IPS DF 6.9 (cell line): ENCODE results near the gene MAP2K2.

Experiments
- DNase-seq: peaks from one replicate; pipeline ENCODE4 v3.0.0-alpha.2; 2013; ENCODE audit warnings: low read depth, low spot score
- H3K27ac ChIP-seq: one replicate; pipeline ENCODE4 v1.5.1; 2013; ENCODE audit warnings: low read length, control low read depth
- H3K27me3 ChIP-seq: 2 replicates; pipeline ENCODE4 v1.6.1; 2013; ENCODE audit warnings: mild to moderate bottlenecking, low read length; ENCODE audit not compliant: control insufficient read depth, insufficient read depth
- H3K36me3 ChIP-seq: 2 replicates; pipeline ENCODE4 v1.6.1; 2013; ENCODE audit warnings: low read length; ENCODE audit not compliant: control insufficient read depth, insufficient read depth
- H3K4me1 ChIP-seq: 2 replicates; pipeline ENCODE4 v1.6.1; 2013; ENCODE audit warnings: low read length; ENCODE audit not compliant: control insufficient read depth, insufficient read depth
- H3K4me3 ChIP-seq: 2 replicates; pipeline ENCODE4 v1.5.1; 2013; ENCODE audit warnings: mild to moderate bottlenecking, low read length
- H3K9me3 ChIP-seq: 2 replicates; pipeline ENCODE4 v1.6.1; 2013; ENCODE audit warnings: low read length, inconsistent platforms; ENCODE audit not compliant: control insufficient read depth, insufficient read depth
- WGBS: extraction: QIAGEN DNeasy Blood & Tissue Kit; methylation state at CpG from one replicate; pipeline ENCODE4 v1.1.7; 2013; ENCODE audit warnings: mixed read lengths, missing lambda C conversion rate; ENCODE audit not compliant: insufficient read length, insufficient coverage; 5-methylcytosine and 5-hydroxymethylcytosine counted together

MAP2K2 gene

DNA sequence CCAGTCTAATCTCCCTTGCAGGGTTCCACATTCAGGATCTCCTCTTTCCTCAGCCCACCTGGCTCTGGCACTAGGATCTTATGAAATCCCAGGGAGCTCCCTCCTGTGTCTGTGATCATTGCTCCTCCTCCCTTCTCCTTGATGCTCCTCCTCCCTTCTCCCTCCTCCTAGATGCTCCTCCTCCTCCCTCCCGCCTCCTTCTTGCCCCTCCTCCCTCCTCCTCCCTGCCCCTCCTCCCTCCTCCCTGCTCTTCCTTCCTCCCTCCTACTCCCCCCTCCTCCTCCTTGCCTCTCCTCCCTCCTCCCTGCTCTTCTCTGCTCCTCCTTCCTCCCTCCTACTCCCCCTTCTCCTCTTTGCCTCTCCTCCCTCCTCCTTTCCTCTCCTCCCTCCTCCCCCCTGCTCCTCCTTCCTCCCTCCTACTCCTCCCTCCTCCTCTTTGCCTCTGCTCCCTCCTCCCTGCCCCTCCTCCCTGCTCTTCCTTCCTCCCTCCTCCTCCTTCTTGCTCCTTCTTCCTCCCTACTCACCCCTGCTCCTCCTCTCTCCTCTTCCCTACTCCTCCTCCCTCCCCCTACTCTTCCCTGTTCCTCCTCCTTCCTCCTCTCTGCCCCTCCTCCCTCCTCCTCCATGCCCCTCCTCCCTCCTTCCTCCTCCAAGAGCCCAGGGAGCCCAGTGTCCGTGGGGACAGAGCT is 42.3 kb downstream of the MAP2K2 start:
- Histone ChIP-seq H3K27ac (no peak overlapping the region), H3K9me3 (no peaks in the 10 kb centered on the region), H3K4me3 (no peak overlapping the region), H3K27me3 (no peaks in the 10 kb centered on the region), H3K36me3 (no peaks in the 10 kb centered on the region; the same call in 1 of the 2 replicates), H3K4me1 (peaks cover 7% of the 10 kb centered on the region; the same call in 1 of the 2 replicates)
- WGBS = no CpG with 5 or more reads among the region's 2 CpGs
- DNase-seq = no peak

DNA sequence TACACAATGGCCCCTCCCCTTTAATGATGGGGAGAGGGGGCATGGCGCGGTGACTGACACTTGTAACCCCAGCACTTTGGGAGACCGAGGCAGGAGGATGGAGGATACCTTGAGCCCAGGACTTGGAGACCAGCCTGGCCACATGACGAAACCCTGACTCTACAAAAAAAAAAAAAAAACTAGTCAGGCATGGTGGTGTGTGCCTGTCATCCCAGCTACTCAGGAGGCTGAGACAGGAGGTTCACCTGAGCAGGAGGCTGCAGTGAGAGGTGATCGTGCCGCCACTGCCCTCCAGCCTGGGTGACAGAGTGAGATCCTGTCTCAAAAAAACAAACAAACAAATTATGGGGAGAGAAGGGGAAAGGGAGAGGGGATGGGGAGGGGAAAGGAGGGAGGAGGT is 43.4 kb downstream of the MAP2K2 start:
- no peak for DNase-seq
- Histone ChIP-seq H3K27ac (no peak overlapping the region), H3K4me3 (no peak overlapping the region), H3K4me1 (peaks cover 7% of the 10 kb centered on the region; the same call in 1 of the 2 replicates), H3K36me3 (no peaks in the 10 kb centered on the region; the same call in 1 of the 2 replicates), H3K27me3 (no peaks in the 10 kb centered on the region), H3K9me3 (no peaks in the 10 kb centered on the region)
- no CpG with 5 or more reads among the region's 6 CpGs for WGBS

DNA sequence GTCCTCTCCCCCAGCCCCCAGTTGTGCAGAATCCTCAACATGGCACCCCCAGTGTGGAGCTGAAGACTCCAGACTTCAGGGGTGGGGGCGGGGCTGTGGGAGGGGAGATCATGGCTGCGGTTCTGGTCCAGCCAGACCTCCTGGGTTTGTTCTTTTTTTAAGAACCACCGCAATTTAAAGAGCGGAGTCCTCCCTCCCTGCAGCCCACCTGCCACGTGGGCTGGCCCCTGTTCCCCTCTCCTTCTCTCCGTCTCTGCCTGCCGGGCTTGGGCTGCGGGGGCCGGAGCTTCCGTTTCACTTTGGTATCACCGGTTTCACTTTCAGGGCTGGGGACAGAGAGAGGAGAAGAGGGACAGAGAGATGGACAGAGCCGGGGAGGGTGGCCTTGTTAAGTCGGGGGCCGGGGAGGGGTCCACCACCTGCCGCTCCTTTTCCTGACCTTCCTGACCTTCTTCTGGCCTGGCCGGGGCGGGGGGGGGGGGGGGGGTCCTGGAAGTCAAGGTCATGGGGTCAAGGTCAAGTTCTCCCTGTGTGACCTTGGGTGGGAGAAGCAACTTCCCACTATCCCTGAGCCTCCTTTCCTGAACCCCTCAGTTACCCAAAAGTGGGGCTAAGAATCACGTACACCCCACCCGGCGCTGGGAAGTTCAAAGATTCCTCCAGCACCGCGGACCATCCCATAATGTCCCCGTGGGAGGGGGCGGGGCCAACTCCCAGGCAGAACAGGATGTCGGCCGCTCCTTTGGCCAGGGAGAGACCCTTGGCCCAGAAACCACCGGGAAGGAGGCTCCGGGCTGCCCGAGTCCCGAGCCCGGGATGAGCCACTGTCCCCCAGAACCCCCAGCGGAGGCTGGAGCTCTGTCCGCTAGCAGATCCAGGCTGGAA is 45.9 kb downstream of the MAP2K2 start:
- H3K9me3 ChIP-seq = no peaks in the 10 kb centered on the region
- DNase-seq = no peak
- no peak overlapping the region for H3K27ac ChIP-seq
- H3K4me1 ChIP-seq = peaks cover 5% of the 10 kb centered on the region; the same call in 1 of the 2 replicates
- H3K27me3 ChIP-seq = no peaks in the 10 kb centered on the region
- H3K4me3 ChIP-seq = no peak overlapping the region
- no CpG with 5 or more reads among the region's 33 CpGs for WGBS
- H3K36me3 ChIP-seq = no peaks in the 10 kb centered on the region

DNA sequence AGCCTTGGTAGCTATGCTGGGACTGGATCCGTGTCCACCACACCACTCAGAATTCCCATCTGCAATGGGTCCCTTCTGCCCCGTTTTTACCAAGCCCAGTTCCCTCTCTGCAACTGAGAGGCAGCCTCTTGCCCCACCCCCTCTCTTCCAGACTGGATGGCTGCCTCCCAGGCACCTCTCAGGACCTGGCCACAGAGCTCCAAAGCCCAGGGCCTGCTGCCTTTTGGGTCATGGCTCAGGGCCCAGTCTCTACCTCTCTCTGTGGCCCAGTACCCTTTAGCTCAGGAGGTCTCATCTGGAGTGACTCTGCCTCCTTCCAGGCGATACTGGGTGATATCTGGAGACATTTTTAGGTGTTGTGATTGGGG is 46.9 kb downstream of the MAP2K2 start:
- no peak overlapping the region for H3K27ac ChIP-seq
- no CpG with 5 or more reads among the region's 3 CpGs for WGBS

DNA sequence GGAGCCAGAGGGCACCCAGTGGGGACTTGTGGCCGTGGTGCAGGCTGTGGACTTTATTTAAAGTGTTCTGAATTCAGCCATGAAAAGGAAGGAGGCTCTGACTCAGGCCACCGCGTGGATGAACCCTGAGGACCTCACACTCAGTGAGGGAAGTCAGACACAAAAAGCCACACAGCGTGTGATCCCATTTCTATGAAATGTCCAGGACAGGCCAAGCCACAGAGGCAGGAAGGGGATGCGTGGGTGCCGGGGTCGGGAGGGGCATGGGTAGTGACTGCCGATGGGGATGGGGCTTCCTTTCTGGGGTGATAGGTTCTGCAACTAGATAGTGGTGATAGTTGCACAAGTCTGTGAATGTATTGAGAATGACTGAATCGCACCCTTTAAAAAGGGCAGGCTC is 48.5 kb downstream of the MAP2K2 start:
- no CpG with 5 or more reads among the region's 9 CpGs for WGBS
- peaks cover 5% of the 10 kb centered on the region; the same call in 1 of the 2 replicates for H3K4me1 ChIP-seq

More for the DNA sequence above, 46.9 kb downstream of the MAP2K2 start:
- no peak for DNase-seq
- H3K9me3 ChIP-seq = no peaks in the 10 kb centered on the region
- H3K4me3 ChIP-seq = no peak overlapping the region
- H3K27me3 ChIP-seq = no peaks in the 10 kb centered on the region
- H3K36me3 ChIP-seq = no peaks in the 10 kb centered on the region
- peaks cover 5% of the 10 kb centered on the region; the same call in 1 of the 2 replicates for H3K4me1 ChIP-seq

DNA sequence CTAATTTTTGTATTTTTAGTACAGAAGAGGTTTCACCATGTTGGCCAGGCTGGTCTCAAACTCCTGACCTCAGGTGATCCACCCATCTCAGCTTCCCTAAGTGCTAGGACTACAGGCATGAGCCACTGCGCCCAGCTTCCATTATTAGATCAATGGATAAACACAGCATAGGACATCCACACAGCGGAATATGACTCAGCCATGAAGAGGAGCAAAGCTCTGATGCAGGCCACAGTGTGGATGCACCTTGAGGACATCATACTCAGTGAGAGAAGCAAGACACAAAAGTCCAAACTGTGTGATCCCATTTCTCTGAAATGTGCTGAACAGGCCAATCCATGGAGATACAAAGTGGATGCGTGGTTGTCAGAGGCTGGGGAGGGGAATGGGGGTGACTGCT is 52.3 kb downstream of the MAP2K2 start:
- H3K4me3 ChIP-seq = no peak overlapping the region
- peaks cover 10% of the 10 kb centered on the region for H3K27me3 ChIP-seq
- H3K36me3 ChIP-seq = no peaks in the 10 kb centered on the region
- H3K27ac ChIP-seq = no peak overlapping the region
- H3K4me1 ChIP-seq = no peaks in the 10 kb centered on the region
- DNase-seq = no peak
- WGBS = no CpG with 5 or more reads among the region's 3 CpGs
- H3K9me3 ChIP-seq = no peaks in the 10 kb centered on the region

More for the DNA sequence above, 48.5 kb downstream of the MAP2K2 start:
- H3K27me3 ChIP-seq = no peaks in the 10 kb centered on the region
- no peak overlapping the region for H3K4me3 ChIP-seq
- no peak for DNase-seq
- no peaks in the 10 kb centered on the region for H3K36me3 ChIP-seq
- H3K9me3 ChIP-seq = no peaks in the 10 kb centered on the region
- H3K27ac ChIP-seq = no peak overlapping the region

DNA sequence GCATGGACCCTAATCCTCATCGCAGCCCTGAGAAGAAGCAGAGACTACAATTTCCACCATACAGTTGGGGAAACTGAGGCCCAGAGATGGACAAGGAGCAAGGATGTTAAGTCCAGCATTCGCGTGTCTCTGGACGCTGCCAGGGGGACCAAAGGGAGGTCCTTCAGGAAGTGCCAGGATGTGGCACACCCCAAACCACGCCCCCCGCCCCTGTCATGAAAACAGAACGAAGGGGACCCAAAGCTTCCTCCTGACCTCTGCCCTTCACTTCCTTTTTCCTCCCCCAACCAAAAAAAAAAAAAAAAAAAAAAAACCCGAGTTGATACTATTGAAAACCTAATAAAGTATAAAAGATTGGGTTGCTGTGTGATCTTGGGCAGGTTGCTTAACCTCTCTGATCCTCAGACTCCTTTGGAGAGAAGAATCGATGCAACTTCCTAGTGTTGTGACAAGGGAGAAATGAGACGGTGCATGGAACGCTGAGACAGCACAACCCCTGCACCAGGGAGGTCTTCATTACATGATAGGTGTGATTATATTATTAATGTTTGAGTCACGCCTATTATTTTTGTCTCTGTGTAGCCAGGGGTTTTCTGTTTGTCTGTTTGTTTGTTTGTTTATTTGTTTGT is 54.5 kb downstream of the MAP2K2 start:
- no CpG with 5 or more reads among the region's 12 CpGs for WGBS
- DNase-seq = no peak
- Histone ChIP-seq H3K27me3 (peaks cover 10% of the 10 kb centered on the region), H3K36me3 (no peaks in the 10 kb centered on the region), H3K4me3 (no peak overlapping the region), H3K27ac (no peak overlapping the region), H3K4me1 (no peaks in the 10 kb centered on the region), H3K9me3 (no peaks in the 10 kb centered on the region)

DNA sequence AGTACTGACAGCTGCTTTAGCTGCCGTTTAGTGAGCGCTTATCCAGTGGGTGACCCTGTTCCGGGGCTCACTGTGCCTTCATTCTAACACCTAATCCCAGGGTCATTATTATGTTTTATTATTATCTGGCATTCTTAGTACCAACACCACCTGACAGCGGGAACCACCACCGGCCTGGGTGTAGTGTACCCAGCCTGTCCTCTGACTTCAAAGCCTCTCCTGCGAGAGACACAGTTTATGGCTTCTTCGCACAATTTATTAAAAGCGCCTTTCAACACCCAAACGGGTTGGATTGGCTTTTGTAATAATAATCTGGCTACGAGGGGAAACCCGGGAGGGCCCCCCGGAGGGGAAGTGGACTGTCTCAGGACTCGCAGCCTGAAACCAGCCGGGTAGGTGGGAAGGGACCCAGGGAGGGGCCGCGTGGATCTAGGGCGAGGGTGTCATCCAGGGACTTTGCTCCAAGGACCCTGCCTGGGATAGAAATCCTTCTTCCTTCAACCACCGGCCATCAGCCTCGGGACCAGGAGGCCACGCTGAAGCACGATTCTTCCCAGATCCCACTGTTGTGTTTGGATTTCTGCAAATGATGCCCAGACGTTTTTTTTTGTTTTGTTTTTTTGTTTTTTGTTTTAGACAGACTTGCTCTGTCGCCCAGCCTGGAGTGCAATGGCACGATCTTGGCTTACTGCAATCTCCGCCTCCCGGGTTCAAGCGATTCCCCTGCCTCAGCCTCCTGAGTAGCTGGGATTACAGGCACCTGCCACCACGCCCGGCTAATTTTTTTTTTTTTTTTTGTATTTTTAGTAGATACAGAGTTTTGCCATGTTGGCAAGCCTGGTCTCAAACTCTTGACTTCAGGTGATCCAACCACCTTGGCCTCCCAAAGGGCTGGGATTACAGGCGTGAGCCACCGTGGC is 55.6 kb downstream of the MAP2K2 start:
- no peaks in the 10 kb centered on the region for H3K36me3 ChIP-seq
- H3K9me3 ChIP-seq = no peaks in the 10 kb centered on the region
- no CpG with 5 or more reads among the region's 31 CpGs for WGBS
- H3K4me3 ChIP-seq = no peak overlapping the region
- H3K4me1 ChIP-seq = peaks cover 2% of the 10 kb centered on the region; the same call in 1 of the 2 replicates
- H3K27ac ChIP-seq = no peak overlapping the region
- DNase-seq = no peak
- peaks cover 10% of the 10 kb centered on the region for H3K27me3 ChIP-seq

DNA sequence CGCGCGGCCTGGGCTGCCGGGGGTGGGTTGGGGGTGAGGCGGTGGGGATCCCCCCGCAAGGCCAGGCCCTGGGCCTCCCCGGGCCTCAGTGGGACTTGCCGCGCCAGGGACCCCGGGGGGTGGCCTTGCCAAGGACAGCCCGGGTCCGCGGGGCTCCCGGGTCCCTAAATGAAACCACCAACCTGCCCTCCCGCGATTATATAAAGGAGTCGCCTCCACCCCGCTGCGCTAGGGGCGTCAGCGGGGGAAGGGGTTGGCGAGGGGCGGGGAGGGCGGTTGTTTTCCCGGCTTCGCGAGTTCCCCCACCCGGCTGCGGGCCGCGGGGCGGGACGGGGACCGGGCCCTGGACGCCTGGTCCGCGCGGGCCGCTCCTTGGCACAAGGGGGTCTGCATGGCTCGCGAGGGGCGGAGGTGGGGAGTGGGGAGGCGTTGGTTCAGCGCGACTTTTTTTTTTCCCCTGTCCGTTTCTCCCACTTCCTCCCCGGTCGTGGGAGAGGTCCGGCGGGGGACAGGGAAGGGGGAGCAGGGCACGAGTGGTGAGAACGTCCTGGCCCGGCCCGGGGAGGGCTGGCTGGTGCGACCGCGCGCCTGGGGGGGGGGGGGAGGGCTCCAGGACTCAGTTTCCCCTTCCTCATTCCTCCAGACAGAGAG is 56.4 kb downstream of the MAP2K2 start:
- Histone ChIP-seq H3K9me3 (no peaks in the 10 kb centered on the region), H3K4me1 (peaks cover 3% of the 10 kb centered on the region; the same call in 1 of the 2 replicates), H3K27me3 (peaks cover 10% of the 10 kb centered on the region), H3K36me3 (0 out of 2 replicates have a peak, but pooled peaks cover 2% of the 10 kb centered on the region), H3K4me3 (peak overlapping the region; percentile 37; the same call in 1 of the 2 replicates), H3K27ac (no peak overlapping the region)
- WGBS = no CpG with 5 or more reads among the region's 58 CpGs
- DNase-seq = no peak
